ENCODE results near the gene SFMBT2.

GRCh38 chr10:7151538-7151937, 259.3 kb downstream of the SFMBT2 start:
- TF ChIP-seq ZNF302 (CRISPR knock-in tag; IDR thresholded peaks at IDR 0.05) (no peak), POLR2A (IDR thresholded peaks at IDR 0.05; ENCODE audit: low read length) (no peak), JUNB (IDR thresholded peaks at IDR 0.05) (no peak), RNF2 (IDR thresholded peaks at IDR 0.05; ENCODE audit: borderline replicate concordance, low read depth) (no peak), RARB (CRISPR knock-in tag; IDR thresholded peaks at IDR 0.05) (no peak), EP300 (IDR thresholded peaks at IDR 0.05) (no peak), RCOR1 (IDR thresholded peaks at IDR 0.05; ENCODE audit: low read depth, low read length) (no peak), EHMT2 (IDR thresholded peaks at IDR 0.05; ENCODE audit: low read depth) (no peak)
- TF ChIP-seq, protein P1, sequence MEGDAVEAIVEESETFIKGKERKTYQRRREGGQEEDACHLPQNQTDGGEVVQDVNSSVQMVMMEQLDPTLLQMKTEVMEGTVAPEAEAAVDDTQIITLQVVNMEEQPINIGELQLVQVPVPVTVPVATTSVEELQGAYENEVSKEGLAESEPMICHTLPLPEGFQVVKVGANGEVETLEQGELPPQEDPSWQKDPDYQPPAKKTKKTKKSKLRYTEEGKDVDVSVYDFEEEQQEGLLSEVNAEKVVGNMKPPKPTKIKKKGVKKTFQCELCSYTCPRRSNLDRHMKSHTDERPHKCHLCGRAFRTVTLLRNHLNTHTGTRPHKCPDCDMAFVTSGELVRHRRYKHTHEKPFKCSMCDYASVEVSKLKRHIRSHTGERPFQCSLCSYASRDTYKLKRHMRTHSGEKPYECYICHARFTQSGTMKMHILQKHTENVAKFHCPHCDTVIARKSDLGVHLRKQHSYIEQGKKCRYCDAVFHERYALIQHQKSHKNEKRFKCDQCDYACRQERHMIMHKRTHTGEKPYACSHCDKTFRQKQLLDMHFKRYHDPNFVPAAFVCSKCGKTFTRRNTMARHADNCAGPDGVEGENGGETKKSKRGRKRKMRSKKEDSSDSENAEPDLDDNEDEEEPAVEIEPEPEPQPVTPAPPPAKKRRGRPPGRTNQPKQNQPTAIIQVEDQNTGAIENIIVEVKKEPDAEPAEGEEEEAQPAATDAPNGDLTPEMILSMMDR (IDR thresholded peaks at IDR 0.05): no peak
